GM19397 (cell line): ENCODE data around the gene HNRNPU.
A peak's percentile ranks its signal among the peaks of the same experiment; 100 is the strongest.

Experiments
- ATAC-seq: cut with Tn5 transposase; IDR thresholded peaks from one replicate; pipeline ENCODE4 v1.9.1; 2021; ENCODE audit warnings: mild to moderate bottlenecking, moderate library complexity; ENCODE audit not compliant: unreplicated experiment

The HNRNPU gene

GRCh38 chr1:244863491-244864252, 671 bp downstream of the HNRNPU start:
- ATAC-seq, result peak; percentile 5

GRCh38 chr1:244862699-244863490, 1.4 kb downstream of the HNRNPU start:
- peak; percentile 54 for ATAC-seq

GRCh38 chr1:244862354-244862698, 2.0 kb downstream of the HNRNPU start:
- ATAC-seq, result no peak

- no peak for ATAC-seq
These were observed 2.7 kb downstream of the HNRNPU start for GRCh38 chr1:244861683-244862082.

- no peak for ATAC-seq
These were observed 3.3 kb downstream of the HNRNPU start for GRCh38 chr1:244860914-244861610.

GRCh38 chr1:244860078-244860477, 4.3 kb downstream of the HNRNPU start:
- ATAC-seq, result no peak

- no peak for ATAC-seq
These were observed 6.0 kb downstream of the HNRNPU start for GRCh38 chr1:244858357-244858756.

GRCh38 chr1:244857761-244858160, 6.6 kb downstream of the HNRNPU start:
- ATAC-seq, result no peak

- no peak for ATAC-seq
These were observed 9.3 kb downstream of the HNRNPU start for GRCh38 chr1:244854865-244855578.

- no peak for ATAC-seq
These were observed 10.2 kb downstream of the HNRNPU start for GRCh38 chr1:244854166-244854565.

GRCh38 chr1:244852694-244853093, 11.6 kb downstream of the HNRNPU start:
- ATAC-seq, result no peak

GRCh38 chr1:244851546-244852231, 12.7 kb downstream of the HNRNPU start:
- ATAC-seq, result no peak

GRCh38 chr1:244850896-244851295, 13.4 kb downstream of the HNRNPU start:
- ATAC-seq, result no peak

- ATAC-seq, result no peak
These were observed 14.1 kb downstream of the HNRNPU start for GRCh38 chr1:244850099-244850852.

GRCh38 chr1:244849189-244849866, 15.0 kb downstream of the HNRNPU start:
- no peak for ATAC-seq

GRCh38 chr1:244846653-244847052, 17.7 kb downstream of the HNRNPU start:
- ATAC-seq, result no peak

- ATAC-seq, result no peak
These were observed 19.9 kb downstream of the HNRNPU start for GRCh38 chr1:244844155-244845121.
